PC-3 (cell line): ENCODE data around the gene RABGAP1. TPM values are rescaled to one million over a fixed set of nuclear protein-coding genes. Genes with fewer than 3 reads are reported as not detected.

Experiments
- ATAC-seq: fragments of 200-7000 bp; cut with Tn5 transposase; 2 replicates; pipeline ENCODE4 v1.9.1; 2020; ENCODE audit warnings: mild to moderate bottlenecking, moderate library complexity
- BruUV-seq: library from RNA; stranded (reverse); fragments of 400-500 nt; replicated peaks from 2 replicates; lab custom pipeline; 2021; lab: Mats Ljungman, UMichigan
- CTCF ChIA-PET: fragments of 300-600 bp; sonication (Branson Sonifier 250); formaldehyde crosslinking; loops from one replicate; lab custom pipeline; 2022; ENCODE audit warnings: antibody characterized with exemption; lab: Charles Lee
- POLR2A ChIA-PET: fragments of 300-600 bp; sonication (Branson Sonifier 250); formaldehyde crosslinking; loops from one replicate; lab custom pipeline; 2022; ENCODE audit warnings: antibody characterized with exemption; ENCODE audit not compliant: unreplicated experiment; lab: Charles Lee
- DNase-seq: peaks from one replicate; pipeline ENCODE4 v3.0.0-alpha.2; 2015
- H2AFZ ChIP-seq: fragments of 300-600 bp; sonication (generic); 2 replicates; pipeline ENCODE4 v1.6.0; 2016; ENCODE audit warnings: antibody characterized with exemption, low read length
- H3F3A ChIP-seq: fragments of 300-600 bp; sonication (generic); one replicate; pipeline ENCODE4 v1.6.0; 2017; ENCODE audit warnings: antibody characterized with exemption, low read length, control low read depth, mild to moderate bottlenecking; ENCODE audit not compliant: unreplicated experiment
- H3K27ac ChIP-seq: fragments of 300-600 bp; sonication (generic); 2 replicates; pipeline ENCODE4 v1.5.1; 2016; ENCODE audit warnings: mild to moderate bottlenecking, low read length
- H3K27me3 ChIP-seq: fragments of 300-600 bp; sonication (generic); 2 replicates; pipeline ENCODE4 v1.6.1; 2016; ENCODE audit warnings: low read length, mixed read lengths
- H3K36me3 ChIP-seq: fragments of 300-600 bp; sonication (generic); 2 replicates; pipeline ENCODE4 v1.6.1; 2016; ENCODE audit warnings: low read depth, mixed run types, low read length, mixed read lengths
- H3K4me1 ChIP-seq: fragments of 300-600 bp; sonication (generic); 2 replicates; pipeline ENCODE4 v1.5.1; 2016; ENCODE audit warnings: low read length; ENCODE audit not compliant: insufficient read depth
- H3K4me2 ChIP-seq: fragments of 300-600 bp; sonication (generic); 2 replicates; pipeline ENCODE4 v1.6.0; 2016; ENCODE audit warnings: low read length
- H3K4me3 ChIP-seq: fragments of 300-600 bp; sonication (generic); 2 replicates; pipeline ENCODE4 v1.5.1; 2016; ENCODE audit warnings: mild to moderate bottlenecking, low read length, mixed read lengths
- H3K79me2 ChIP-seq: fragments of 300-600 bp; sonication (generic); 2 replicates; pipeline ENCODE4 v1.6.1; 2017; ENCODE audit warnings: low read length, mixed read lengths
- H3K9ac ChIP-seq: fragments of 300-600 bp; sonication (generic); 2 replicates; pipeline ENCODE4 v1.6.0; 2016; ENCODE audit warnings: mild to moderate bottlenecking, low read length
- H3K9me2 ChIP-seq: fragments of 300-600 bp; sonication (generic); replicated peaks from 2 replicates; pipeline ENCODE4 v1.6.1; 2016; ENCODE audit warnings: mixed run types, low read length, mixed read lengths
- H3K9me3 ChIP-seq: fragments of 300-600 bp; sonication (generic); 2 replicates; pipeline ENCODE4 v1.6.1; 2016; ENCODE audit warnings: low read length, mixed read lengths
- H4K20me1 ChIP-seq: fragments of 300-600 bp; sonication (generic); 2 replicates; pipeline ENCODE4 v1.6.1; 2016; ENCODE audit warnings: low read length, mixed read lengths
- EZH2 ChIP-seq: fragments of 300-600 bp; sonication (generic); IDR thresholded peaks from one replicate; pipeline ENCODE4 v1.6.1; 2017; ENCODE audit warnings: antibody characterized with exemption, mild to moderate bottlenecking, low read length; ENCODE audit not compliant: unreplicated experiment
- EZH2phosphoT487 ChIP-seq: fragments of 300-600 bp; sonication (generic); IDR thresholded peaks from 2 replicates; pipeline ENCODE4 v1.6.1; 2018; ENCODE audit warnings: mild to moderate bottlenecking, antibody characterized with exemption, low read length, borderline replicate concordance
- intact Hi-C: fragments of 100-400 bp; cut with micrococcal nuclease; formaldehyde crosslinking; loops from 2 replicates; pipeline ENCODE4 v1.9.0; 2023
- total RNA-seq: library from RNA; depleted of rRNA; stranded (reverse); fragments of >200 nt; gene quantifications from 2 replicates; pipeline ENCODE4 v1.2.3, GENCODE V29; 2014
- TF ChIP-seq, protein P1 (sequence below): fragments of 300-600 bp; sonication (generic); conservative IDR thresholded peaks from 2 replicates; pipeline ENCODE4 v1.5.1; 2017; ENCODE audit warnings: antibody characterized with exemption, low read depth, mild to moderate bottlenecking, low read length

RABGAP1 gene
- total RNA-seq, 1 experiment from 2014 or later, result 16.5 TPM

GRCh38 chr9:123011380-123011779, 70.6 kb downstream of the RABGAP1 start:
- Histone ChIP-seq H3K9me3 (no peaks in the 10 kb centered on the region), H3K4me2 (no peak overlapping the region), H3K4me1 (no peaks in the 10 kb centered on the region), H3K79me2 (no peaks in the 10 kb centered on the region), H3K27ac (no peak overlapping the region), H3K27me3 (no peaks in the 10 kb centered on the region), H3K36me3 (peaks cover 12% of the 10 kb centered on the region), H3F3A (no peaks in the 10 kb centered on the region), H4K20me1 (no peaks in the 10 kb centered on the region), H3K9me2 (no peaks in the 10 kb centered on the region), H3K4me3 (no peak overlapping the region), H2AFZ (no peak overlapping the region), H3K9ac (no peak overlapping the region)
- ChIA-PET CTCF (no interaction called here), POLR2A (no interaction called here)
- DNase-seq (no peak), ATAC-seq (no peak)
- BruUV-seq, result no TSS peak
- intact Hi-C loops, result no loop called here
- TF ChIP-seq, protein P1, sequence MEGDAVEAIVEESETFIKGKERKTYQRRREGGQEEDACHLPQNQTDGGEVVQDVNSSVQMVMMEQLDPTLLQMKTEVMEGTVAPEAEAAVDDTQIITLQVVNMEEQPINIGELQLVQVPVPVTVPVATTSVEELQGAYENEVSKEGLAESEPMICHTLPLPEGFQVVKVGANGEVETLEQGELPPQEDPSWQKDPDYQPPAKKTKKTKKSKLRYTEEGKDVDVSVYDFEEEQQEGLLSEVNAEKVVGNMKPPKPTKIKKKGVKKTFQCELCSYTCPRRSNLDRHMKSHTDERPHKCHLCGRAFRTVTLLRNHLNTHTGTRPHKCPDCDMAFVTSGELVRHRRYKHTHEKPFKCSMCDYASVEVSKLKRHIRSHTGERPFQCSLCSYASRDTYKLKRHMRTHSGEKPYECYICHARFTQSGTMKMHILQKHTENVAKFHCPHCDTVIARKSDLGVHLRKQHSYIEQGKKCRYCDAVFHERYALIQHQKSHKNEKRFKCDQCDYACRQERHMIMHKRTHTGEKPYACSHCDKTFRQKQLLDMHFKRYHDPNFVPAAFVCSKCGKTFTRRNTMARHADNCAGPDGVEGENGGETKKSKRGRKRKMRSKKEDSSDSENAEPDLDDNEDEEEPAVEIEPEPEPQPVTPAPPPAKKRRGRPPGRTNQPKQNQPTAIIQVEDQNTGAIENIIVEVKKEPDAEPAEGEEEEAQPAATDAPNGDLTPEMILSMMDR, result no peak
- no peak for TF ChIP-seq EZH2phosphoT487
- TF ChIP-seq EZH2, result no peak

DNA sequence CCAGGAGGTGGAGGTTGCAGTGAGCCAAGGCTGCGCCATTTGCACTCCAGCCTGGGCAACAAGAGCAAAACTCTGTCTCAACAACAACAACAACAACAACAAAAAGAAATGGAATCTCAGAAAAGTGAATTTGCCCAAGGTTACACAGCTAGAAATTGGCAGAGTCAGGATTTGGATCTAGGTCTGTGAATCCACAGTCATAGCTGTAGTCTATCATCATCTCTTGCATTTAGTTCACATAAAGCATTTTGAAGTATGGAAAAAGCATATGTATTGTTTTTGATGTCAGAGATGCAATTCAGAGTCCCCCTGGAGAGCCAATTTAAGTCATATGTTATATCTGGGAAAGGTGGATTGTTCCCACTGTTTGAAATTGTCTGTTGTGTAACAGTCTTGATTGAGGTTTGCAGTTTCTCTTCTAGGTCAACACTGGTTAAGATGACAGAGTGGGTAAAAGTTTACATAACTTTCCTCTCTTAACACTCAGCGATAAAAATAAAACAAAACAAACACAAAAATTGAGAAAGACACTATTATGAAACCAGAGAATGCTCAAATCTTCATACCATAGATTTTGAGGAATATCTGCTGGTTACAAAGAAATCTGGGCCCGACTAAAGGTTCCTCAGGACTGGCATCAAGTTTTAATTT, 71.2 kb downstream of the RABGAP1 start:
- CTCF ChIA-PET, result no interaction called here
- no peaks in the 10 kb centered on the region for H3K9me2 ChIP-seq

GRCh38 chr9:123016631-123017030, 75.8 kb downstream of the RABGAP1 start:
- Histone ChIP-seq H3K4me2 (no peak overlapping the region), H3K27me3 (no peaks in the 10 kb centered on the region), H4K20me1 (no peaks in the 10 kb centered on the region), H3K9me3 (no peaks in the 10 kb centered on the region), H3K9ac (no peak overlapping the region), H3K36me3 (peaks cover 7% of the 10 kb centered on the region), H2AFZ (no peak overlapping the region), H3K9me2 (no peaks in the 10 kb centered on the region), H3K4me3 (no peak overlapping the region), H3K4me1 (no peaks in the 10 kb centered on the region), H3K27ac (no peak overlapping the region), H3F3A (no peaks in the 10 kb centered on the region), H3K79me2 (no peaks in the 10 kb centered on the region)
- POLR2A ChIA-PET, result no interaction called here
- BruUV-seq, result no TSS peak
- DNase-seq, result no peak
- no peak for ATAC-seq
- CTCF ChIA-PET, result no interaction called here
- intact Hi-C loops, result no loop called here
- TF ChIP-seq EZH2phosphoT487 (no peak), EZH2 (no peak)
- TF ChIP-seq, protein P1, result no peak

More for the DNA sequence above, 71.2 kb downstream of the RABGAP1 start:
- TF ChIP-seq EZH2phosphoT487, result no peak
- TF ChIP-seq, protein P1, result no peak
- TF ChIP-seq EZH2, result no peak
- Histone ChIP-seq H3K4me2 (no peak overlapping the region), H3F3A (no peaks in the 10 kb centered on the region), H3K36me3 (peaks cover 12% of the 10 kb centered on the region), H2AFZ (no peak overlapping the region), H3K27ac (no peak overlapping the region), H3K79me2 (no peaks in the 10 kb centered on the region), H4K20me1 (no peaks in the 10 kb centered on the region), H3K9ac (no peak overlapping the region), H3K9me3 (no peaks in the 10 kb centered on the region), H3K4me1 (no peaks in the 10 kb centered on the region), H3K4me3 (no peak overlapping the region), H3K27me3 (no peaks in the 10 kb centered on the region)
- intact Hi-C loops, result no loop called here
- DNase-seq (no peak), ATAC-seq (no peak)
- POLR2A ChIA-PET, result no interaction called here
- BruUV-seq, result no TSS peak
